HFFc6 (cell line): Measurements from ENCODE around the gene CDH13. TPM values are rescaled to one million over a fixed set of nuclear protein-coding genes. Genes with fewer than 3 reads are reported as not detected.

ENCODE experiments used
- DNase-seq: peaks from one replicate; pipeline ENCODE4 v3.0.0-alpha.2; 2018
- H3K27ac Mint-ChIP-seq: 2 replicates; pipeline ENCODE4 v1.8.0; 2020; ENCODE audit warnings: mild to moderate bottlenecking, mixed read lengths
- H3K27me3 Mint-ChIP-seq: 2 replicates; pipeline ENCODE4 v1.8.0; 2021; ENCODE audit warnings: mild to moderate bottlenecking, moderate library complexity, mixed read lengths; ENCODE audit not compliant: insufficient read depth
- H3K36me3 Mint-ChIP-seq: 2 replicates; pipeline ENCODE4 v1.8.0; 2021; ENCODE audit warnings: low read depth, mixed read lengths
- H3K4me1 Mint-ChIP-seq: 2 replicates; pipeline ENCODE4 v1.8.0; 2020; ENCODE audit warnings: low read depth, mixed read lengths
- H3K4me3 Mint-ChIP-seq: 2 replicates; pipeline ENCODE4 v1.8.0; 2020; ENCODE audit warnings: mild to moderate bottlenecking, moderate library complexity, mixed read lengths
- H3K9me3 Mint-ChIP-seq: 2 replicates; pipeline ENCODE4 v1.8.0; 2020; ENCODE audit warnings: mild to moderate bottlenecking, mixed read lengths
- total RNA-seq, 6 experiments: library from RNA; stranded (reverse); fragmentation: NEBNext Ultra II Directional; extraction: Animal tissue kit (Norgen Biotek cat#: 25700); gene quantifications; 2 replicates in 1 of 6; 3 replicates in 5 of 6; pipeline ENCODE4 v1.2.3, GENCODE V29; 2021
- TF ChIP-seq, protein P1 (sequence below): fragments of 200-600 bp; sonication (generic); IDR thresholded peaks from 2 replicates; pipeline ENCODE4 v1.5.0; 2021; ENCODE audit warnings: antibody characterized with exemption, mild to moderate bottlenecking

Gene CDH13
- total RNA-seq, 6 experiments from 2014 or later, result 3.6 to 14.7 (median 4.7) TPM

- Mint-ChIP-seq H3K27me3 (peaks cover 10% of the 10 kb centered on the region; the same call in 1 of the 2 replicates), H3K9me3 (peaks cover 27% of the 10 kb centered on the region), H3K4me1 (no peaks in the 10 kb centered on the region), H3K27ac (no peak overlapping the region), H3K4me3 (no peak overlapping the region), H3K36me3 (peaks cover 9% of the 10 kb centered on the region; the same call in 1 of the 2 replicates)
- TF ChIP-seq, protein P1, sequence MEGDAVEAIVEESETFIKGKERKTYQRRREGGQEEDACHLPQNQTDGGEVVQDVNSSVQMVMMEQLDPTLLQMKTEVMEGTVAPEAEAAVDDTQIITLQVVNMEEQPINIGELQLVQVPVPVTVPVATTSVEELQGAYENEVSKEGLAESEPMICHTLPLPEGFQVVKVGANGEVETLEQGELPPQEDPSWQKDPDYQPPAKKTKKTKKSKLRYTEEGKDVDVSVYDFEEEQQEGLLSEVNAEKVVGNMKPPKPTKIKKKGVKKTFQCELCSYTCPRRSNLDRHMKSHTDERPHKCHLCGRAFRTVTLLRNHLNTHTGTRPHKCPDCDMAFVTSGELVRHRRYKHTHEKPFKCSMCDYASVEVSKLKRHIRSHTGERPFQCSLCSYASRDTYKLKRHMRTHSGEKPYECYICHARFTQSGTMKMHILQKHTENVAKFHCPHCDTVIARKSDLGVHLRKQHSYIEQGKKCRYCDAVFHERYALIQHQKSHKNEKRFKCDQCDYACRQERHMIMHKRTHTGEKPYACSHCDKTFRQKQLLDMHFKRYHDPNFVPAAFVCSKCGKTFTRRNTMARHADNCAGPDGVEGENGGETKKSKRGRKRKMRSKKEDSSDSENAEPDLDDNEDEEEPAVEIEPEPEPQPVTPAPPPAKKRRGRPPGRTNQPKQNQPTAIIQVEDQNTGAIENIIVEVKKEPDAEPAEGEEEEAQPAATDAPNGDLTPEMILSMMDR, result no peak
- DNase-seq, result no peak
Measured at GRCh38 chr16:83661656-83662055, 1034.9 kb downstream of the CDH13 start.

- Mint-ChIP-seq H3K4me1 (no peaks in the 10 kb centered on the region), H3K27ac (no peak overlapping the region), H3K27me3 (peaks cover 9% of the 10 kb centered on the region; the same call in 1 of the 2 replicates)
Measured at GRCh38 chr16:83666449-83666848, 1039.7 kb downstream of the CDH13 start.

DNA sequence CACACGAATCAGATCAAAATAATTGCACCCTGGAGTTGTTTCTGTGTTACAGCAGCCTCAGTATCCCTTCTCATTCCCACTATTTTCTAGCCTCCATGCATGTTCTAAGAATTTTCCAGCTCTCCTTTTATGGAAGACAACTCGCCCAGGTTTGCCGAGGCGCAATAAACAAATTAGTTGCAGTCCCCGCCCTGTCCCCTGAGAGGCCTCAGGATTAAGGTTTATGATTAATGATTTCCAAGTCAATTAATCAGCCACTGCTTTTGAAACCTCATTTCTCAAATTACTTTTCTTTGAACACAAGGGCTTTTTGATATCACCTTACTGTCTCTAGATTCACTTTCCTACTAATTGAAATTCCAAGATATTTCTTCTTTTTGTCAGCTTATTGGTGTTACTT lies 1042.7 kb downstream of the CDH13 start:
- no peak overlapping the region for H3K27ac Mint-ChIP-seq
- H3K27me3 Mint-ChIP-seq, result peaks cover 7% of the 10 kb centered on the region
- no peaks in the 10 kb centered on the region for H3K4me1 Mint-ChIP-seq
- TF ChIP-seq, protein P1, result no peak
- no peak overlapping the region for H3K4me3 Mint-ChIP-seq
- no peaks in the 10 kb centered on the region for H3K36me3 Mint-ChIP-seq
- H3K9me3 Mint-ChIP-seq, result peaks cover 53% of the 10 kb centered on the region
- no peak for DNase-seq

More at GRCh38 chr16:83666449-83666848, 1039.7 kb downstream of the CDH13 start:
- H3K36me3 Mint-ChIP-seq, result 0 out of 2 replicates have a peak, but pooled peaks cover 4% of the 10 kb centered on the region
- no peak for DNase-seq
- H3K4me3 Mint-ChIP-seq, result no peak overlapping the region
- TF ChIP-seq, protein P1, result no peak
- peaks cover 57% of the 10 kb centered on the region for H3K9me3 Mint-ChIP-seq

- H3K9me3 Mint-ChIP-seq, result peaks cover 32% of the 10 kb centered on the region
- peaks cover 2% of the 10 kb centered on the region; the same call in 1 of the 2 replicates for H3K27me3 Mint-ChIP-seq
- H3K4me1 Mint-ChIP-seq, result no peaks in the 10 kb centered on the region
- TF ChIP-seq, protein P1, result no peak
- no peaks in the 10 kb centered on the region for H3K36me3 Mint-ChIP-seq
- no peak for DNase-seq
- H3K4me3 Mint-ChIP-seq, result no peak overlapping the region
- H3K27ac Mint-ChIP-seq, result no peak overlapping the region
Measured at GRCh38 chr16:83674931-83675535, 1048.3 kb downstream of the CDH13 start.

- TF ChIP-seq, protein P1, result no peak
- Mint-ChIP-seq H3K36me3 (no peaks in the 10 kb centered on the region), H3K27ac (no peak overlapping the region), H3K27me3 (peaks cover 2% of the 10 kb centered on the region; the same call in 1 of the 2 replicates), H3K4me1 (no peaks in the 10 kb centered on the region), H3K9me3 (peaks cover 22% of the 10 kb centered on the region), H3K4me3 (no peak overlapping the region)
- no peak for DNase-seq
Measured at GRCh38 chr16:83676086-83676485, 1049.3 kb downstream of the CDH13 start.
